ENCODE data around the gene MCTP2.

DNA sequence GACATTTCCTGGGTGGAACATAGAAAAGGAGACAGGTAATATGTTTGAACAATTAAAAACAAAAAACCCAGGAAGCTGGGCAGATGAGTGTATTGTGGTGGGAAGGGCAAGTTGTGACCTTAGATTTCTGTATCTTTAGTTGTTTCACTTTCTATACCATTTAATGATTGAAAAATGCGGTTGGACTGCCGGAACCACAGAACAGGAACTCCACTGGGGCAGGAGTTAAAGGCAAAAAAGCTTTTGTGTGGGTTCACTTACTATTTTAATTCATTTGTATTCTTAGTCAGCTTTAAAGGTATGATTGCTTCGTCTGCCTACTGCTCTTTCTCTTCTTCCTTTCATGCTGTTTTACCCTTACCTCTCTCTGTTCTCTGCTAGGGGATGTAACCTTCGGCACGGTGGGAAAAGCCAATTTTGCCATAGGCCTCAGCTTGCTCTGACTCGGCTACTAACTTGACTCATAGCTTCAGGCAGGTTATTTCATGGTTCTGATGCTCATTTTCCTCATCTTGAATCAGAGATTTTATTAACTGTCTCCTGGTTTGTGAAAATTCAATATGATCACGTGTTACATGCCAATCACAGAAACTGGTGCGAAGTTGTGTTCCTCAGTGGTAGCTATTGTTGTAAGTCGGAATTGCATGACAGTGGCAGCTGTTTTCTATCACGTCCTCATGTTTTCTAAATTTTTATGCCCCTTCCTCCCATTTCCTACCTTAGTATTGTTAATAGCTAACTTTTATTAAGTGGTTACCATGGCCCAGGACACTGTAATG lies 1.6 kb upstream of the MCTP2 start:
- TF ChIP-seq POLR2AphosphoS5 (IDR thresholded peaks at IDR 0.05; ENCODE audit: low read depth, low read length) (no peak), POLR2A (IDR thresholded peaks at IDR 0.05; ENCODE audit: low read depth, low read length) (no peak)

All from GM12892 (cell line).